Gastrocnemius medialis (tissue), 4 donors: ENCODE results near the gene NT5DC3.

ENCODE experiments used
- CTCF ChIP-seq, 5 experiments: fragments of 450-650 bp in 3 of 5; fragments of 200-600 bp in 2 of 5; sonication (generic) in 2 of 5; IDR thresholded peaks in 4 of 5; conservative IDR thresholded peaks in 1 of 5; 1 replicate in 4 of 5; 2 replicates in 1 of 5; pipeline ENCODE4 v1.5.1; 2016 to 2019; ENCODE audit warnings: antibody characterized with exemption in 5 of 5, mild to moderate bottlenecking in 3 of 5, moderate library complexity in 3 of 5
- POLR2A ChIP-seq, 2 donors: fragments of 450-650 bp; IDR thresholded peaks; one replicate each; pipeline ENCODE4 v1.6.1; 2017; ENCODE audit warnings: antibody characterized with exemption in 2 of 2, mild to moderate bottlenecking in 2 of 2, moderate library complexity in 2 of 2

- TF ChIP-seq CTCF (IDR thresholded peaks at IDR 0.05 in 4 of 5, conservative IDR thresholded peaks at IDR 0.05 in 1 of 5) (peak; percentile 46 to 77 (median 62)), POLR2A (IDR thresholded peaks at IDR 0.05) (no peak)
These were observed 37.0 kb upstream of the NT5DC3 start for GRCh38 chr12:103877934-103878510.
